Transverse colon (tissue), 4 donors: ENCODE data around the gene KDM5A.

ENCODE experiments used
- EP300 ChIP-seq: sonication (generic); formaldehyde crosslinking; IDR thresholded peaks from one replicate; pipeline ENCODE4 v1.6.1; 2017; ENCODE audit warnings: antibody characterized with exemption, low read depth
- POLR2A ChIP-seq: fragments of 450-650 bp; IDR thresholded peaks from one replicate; pipeline ENCODE4 v1.6.1; 2016; ENCODE audit warnings: antibody characterized with exemption, mild to moderate bottlenecking, moderate library complexity
- POLR2AphosphoS5 ChIP-seq, 3 donors: sonication (generic); formaldehyde crosslinking; IDR thresholded peaks; one replicate each; pipeline ENCODE4 v1.6.1; 2016; ENCODE audit warnings: antibody characterized with exemption in 3 of 3
- TF ChIP-seq, protein P1 (sequence below), 5 experiments: fragments of 200-600 bp in 3 of 5; fragments of 450-650 bp in 2 of 5; sonication (generic) in 3 of 5; IDR thresholded peaks; 1 replicate in 2 of 5; 2 replicates in 3 of 5; pipeline ENCODE4 v1.5.1; 2016 to 2017; ENCODE audit warnings: antibody characterized with exemption in 5 of 5, inconsistent platforms in 3 of 5, mild to moderate bottlenecking in 2 of 5, moderate library complexity in 1 of 5

- TF ChIP-seq POLR2A (no peak), POLR2AphosphoS5 (IDR thresholded peaks at IDR 0.05) (no peak), EP300 (no peak)
- TF ChIP-seq, protein P1, sequence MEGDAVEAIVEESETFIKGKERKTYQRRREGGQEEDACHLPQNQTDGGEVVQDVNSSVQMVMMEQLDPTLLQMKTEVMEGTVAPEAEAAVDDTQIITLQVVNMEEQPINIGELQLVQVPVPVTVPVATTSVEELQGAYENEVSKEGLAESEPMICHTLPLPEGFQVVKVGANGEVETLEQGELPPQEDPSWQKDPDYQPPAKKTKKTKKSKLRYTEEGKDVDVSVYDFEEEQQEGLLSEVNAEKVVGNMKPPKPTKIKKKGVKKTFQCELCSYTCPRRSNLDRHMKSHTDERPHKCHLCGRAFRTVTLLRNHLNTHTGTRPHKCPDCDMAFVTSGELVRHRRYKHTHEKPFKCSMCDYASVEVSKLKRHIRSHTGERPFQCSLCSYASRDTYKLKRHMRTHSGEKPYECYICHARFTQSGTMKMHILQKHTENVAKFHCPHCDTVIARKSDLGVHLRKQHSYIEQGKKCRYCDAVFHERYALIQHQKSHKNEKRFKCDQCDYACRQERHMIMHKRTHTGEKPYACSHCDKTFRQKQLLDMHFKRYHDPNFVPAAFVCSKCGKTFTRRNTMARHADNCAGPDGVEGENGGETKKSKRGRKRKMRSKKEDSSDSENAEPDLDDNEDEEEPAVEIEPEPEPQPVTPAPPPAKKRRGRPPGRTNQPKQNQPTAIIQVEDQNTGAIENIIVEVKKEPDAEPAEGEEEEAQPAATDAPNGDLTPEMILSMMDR (IDR thresholded peaks at IDR 0.05), result no peak
These were observed 155.1 kb downstream of the KDM5A start for GRCh38 chr12:234019-234418.
